ENCODE measurements around the gene APBB2.

The APBB2 gene

DNA sequence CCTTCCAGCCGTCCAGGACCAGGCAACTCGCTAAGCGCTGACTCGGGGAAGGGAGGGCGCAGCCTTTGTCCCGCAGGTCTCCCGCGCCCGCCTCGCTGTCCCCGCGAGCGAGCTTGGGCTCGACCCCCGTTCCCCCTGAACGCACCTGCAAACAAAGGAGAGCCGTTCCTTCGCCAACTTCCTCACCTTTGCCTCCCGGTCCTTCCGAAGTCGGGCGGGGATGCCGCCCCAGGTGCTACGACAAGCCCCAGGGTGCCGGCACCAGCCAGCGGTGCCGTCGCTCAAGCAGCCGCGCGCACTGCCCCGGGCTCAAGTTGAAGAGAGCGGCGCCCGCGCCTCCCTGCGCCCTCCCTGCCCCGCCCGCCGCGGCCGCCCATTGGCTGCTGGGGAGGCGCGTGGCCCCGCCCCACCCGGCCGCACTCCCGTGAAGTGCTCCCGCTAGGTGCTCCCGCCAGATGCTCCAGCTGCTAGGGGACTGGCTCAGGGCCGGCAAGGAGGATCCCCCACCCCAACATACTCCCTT lies 357.4 kb downstream of the APBB2 start:
- DNase-seq (ENCODE audit: low read depth, low spot score): peak; percentile 82

DNA sequence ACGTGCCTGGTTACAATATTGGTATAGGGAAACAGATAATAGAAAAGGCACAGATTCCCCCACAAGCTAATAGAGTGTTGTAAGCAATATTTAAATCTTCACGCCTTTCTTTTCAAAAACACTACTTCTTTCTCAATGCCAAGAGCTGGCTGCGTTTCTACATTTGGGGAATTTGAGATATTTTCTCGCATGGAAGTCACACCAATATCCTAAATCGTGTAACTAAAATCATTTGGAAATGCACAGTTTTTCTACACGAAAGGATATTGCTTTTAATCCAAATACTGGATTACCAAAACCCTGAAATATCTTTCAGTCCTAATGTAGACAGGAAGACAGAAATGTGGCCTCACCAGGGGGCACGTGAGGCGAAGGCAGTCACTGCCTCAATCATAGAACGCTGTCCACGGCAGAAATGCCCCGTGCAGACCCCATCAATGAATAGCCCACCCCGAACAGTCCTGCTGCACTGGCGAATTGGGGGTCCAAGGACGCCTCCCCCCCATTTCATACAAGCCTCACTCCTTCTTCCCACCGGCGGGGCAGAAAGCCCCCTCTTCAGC lies 358.0 kb downstream of the APBB2 start:
- no peak for DNase-seq (ENCODE audit: low read depth, low spot score)

GRCh38 chr4:40850496-40850895 lies 363.8 kb downstream of the APBB2 start:
- DNase-seq (ENCODE audit: low read depth, low spot score): no peak

- DNase-seq (ENCODE audit: low read depth, low spot score): peak; percentile 28
Observed at GRCh38 chr4:40848940-40849339, 365.4 kb downstream of the APBB2 start.

GRCh38 chr4:40848251-40848650 lies 366.1 kb downstream of the APBB2 start:
- no peak for DNase-seq (ENCODE audit: low read depth, low spot score)

- DNase-seq (ENCODE audit: low read depth, low spot score): peak; percentile 29
Observed at GRCh38 chr4:40846532-40846931, 367.8 kb downstream of the APBB2 start.

- peak; percentile 77 for DNase-seq (ENCODE audit: low read depth, low spot score)
Observed at GRCh38 chr4:40845154-40845835, 369.0 kb downstream of the APBB2 start.

GRCh38 chr4:40844261-40844660 lies 370.1 kb downstream of the APBB2 start:
- no peak for DNase-seq (ENCODE audit: low read depth, low spot score)

GRCh38 chr4:40843696-40844095 lies 370.6 kb downstream of the APBB2 start:
- DNase-seq (ENCODE audit: low read depth, low spot score): no peak

DNA sequence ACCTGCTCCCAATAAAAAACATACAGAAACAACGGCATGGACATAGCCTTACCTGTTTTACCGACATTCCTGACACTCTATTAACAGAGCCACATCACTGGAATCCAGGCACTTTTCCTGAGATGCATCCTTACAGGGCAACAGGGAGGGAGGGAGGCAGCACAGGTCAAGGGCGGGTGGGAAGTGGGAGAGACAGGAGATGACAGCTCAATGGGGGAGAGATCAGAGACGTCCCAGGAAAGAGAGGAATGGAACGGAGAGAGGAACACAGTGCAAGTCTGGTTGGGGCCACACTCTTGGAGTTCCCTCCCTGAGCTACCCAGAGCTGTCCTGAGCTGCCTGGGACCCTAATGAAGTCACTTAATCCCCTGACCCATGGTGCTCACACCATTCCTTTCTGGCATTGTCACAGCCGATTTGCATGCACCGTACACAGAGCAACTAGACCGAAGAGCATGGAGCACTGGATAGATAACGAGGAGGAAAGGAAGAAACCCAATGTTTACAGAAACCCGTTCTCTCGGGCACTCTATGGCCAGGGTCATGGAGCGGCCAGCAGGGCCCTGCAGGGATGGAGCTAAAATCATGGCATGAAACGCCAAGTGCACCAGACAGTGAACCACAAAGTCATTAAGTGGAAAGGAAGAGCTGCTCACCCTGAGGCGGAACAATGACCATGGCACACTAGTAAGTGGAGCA lies 371.5 kb downstream of the APBB2 start:
- DNase-seq (ENCODE audit: low read depth, low spot score): peak; percentile 18

GRCh38 chr4:40842318-40842717 lies 372.0 kb downstream of the APBB2 start:
- peak; percentile 68 for DNase-seq (ENCODE audit: low read depth, low spot score)

DNA sequence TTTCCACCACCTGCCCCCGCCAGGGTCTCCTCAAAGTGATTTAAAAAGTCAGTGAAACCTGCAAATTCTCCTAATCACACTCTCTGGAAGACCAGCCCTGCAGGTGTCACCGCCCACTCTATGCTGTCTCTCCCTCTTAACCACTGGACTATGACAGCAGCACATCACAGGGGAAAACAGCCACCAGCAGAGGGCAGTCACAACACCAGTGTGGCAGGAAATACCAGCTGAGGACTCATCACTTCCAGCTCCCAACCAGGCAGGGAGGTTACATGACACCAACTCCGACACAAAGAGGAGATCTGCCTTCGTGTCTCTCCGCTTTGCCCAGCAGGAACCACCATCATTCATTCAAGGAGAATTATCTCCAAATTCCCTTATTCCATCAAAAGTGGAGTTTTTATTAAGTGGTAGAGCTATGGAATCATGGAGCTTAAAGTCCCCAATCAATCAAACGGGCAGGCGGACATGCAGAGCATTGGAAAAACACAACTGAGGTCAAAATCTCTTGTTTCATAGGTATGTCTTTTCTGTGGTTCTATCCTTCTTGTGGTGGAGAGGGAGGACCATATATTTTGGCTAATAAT lies 373.3 kb downstream of the APBB2 start:
- DNase-seq (ENCODE audit: low read depth, low spot score): peak; percentile 76

DNA sequence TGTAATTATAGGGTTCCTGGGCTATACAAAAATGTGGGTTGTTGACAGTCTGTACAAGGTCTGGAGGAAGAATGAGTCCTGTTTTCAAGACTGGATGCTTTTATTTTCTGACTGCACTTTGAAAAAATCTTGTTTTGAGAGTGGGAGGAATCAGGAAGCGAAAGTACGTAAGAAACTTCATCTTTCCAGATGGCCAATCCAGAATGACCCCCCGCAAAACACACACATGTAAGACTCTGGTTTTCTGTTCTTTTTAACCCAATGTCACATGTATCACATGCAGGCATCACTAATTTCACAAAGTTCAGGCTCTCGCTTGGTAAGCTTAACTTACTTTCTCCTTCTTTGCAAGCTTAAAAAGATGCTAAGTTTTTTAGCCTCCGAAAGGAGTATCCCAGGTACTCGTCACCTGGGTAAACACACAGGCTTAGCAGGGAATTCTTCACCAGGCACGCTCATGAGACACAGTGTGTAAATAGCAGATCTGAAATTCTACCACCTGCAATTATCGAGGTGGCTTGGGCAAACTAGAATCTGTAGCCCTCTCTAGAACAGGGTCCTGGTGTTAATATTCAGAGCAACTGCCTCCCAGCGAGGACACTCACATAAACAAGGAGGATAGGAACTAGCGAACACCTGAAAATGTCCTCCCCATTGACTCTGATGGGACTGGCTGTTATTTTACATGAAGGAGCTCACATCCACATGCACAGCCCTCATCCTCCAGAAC lies 373.9 kb downstream of the APBB2 start:
- DNase-seq (ENCODE audit: low read depth, low spot score): no peak

- no peak for DNase-seq (ENCODE audit: low read depth, low spot score)
Observed at GRCh38 chr4:40838742-40839141, 375.6 kb downstream of the APBB2 start.

GRCh38 chr4:40837094-40837870 lies 377.1 kb downstream of the APBB2 start:
- no peak for DNase-seq (ENCODE audit: low read depth, low spot score)

DNA sequence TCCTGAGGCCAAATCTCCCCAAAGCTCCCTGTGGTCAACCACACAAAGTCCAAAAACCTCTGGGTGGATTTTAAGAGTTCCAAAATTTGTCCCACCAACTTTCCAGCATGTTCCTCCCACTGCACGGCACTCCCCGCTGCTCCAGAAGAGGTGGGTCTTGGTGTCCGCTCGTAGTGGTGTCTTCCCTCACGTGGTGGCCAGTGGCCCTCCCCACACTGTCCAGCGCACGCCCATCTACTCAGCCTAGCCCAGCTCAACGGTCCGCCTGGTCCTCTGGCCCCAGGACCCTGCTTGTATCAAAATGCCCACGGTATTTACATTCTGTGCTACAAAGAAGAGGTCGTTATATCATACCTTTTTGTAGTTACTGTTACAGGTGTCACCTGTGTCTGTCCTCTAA lies 381.1 kb downstream of the APBB2 start:
- no peak for DNase-seq (ENCODE audit: low read depth, low spot score)

- DNase-seq (ENCODE audit: low read depth, low spot score): no peak
Observed at GRCh38 chr4:40832175-40832574, 382.2 kb downstream of the APBB2 start.

- DNase-seq (ENCODE audit: low read depth, low spot score): no peak
Observed at GRCh38 chr4:40831146-40831907, 383.0 kb downstream of the APBB2 start.

DNA sequence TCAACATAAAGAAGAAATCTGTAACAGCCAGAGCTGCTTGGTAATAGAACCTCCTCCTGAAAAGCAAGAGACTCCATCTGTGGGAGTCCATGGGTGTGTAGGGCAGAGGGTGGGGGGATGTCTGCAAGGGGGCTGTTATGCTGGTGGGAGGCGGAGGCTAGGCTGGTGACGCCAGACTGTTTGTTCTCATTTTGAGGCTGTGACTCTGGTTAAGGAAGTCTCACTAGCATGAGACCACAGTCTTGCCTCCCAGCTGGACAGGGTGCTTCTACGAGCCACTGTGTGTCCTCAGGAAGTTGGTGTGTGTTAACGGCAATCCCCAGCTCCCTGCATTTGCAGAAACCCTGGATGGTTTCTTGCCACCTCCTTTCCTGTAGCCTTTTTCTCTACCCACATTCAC lies 384.8 kb downstream of the APBB2 start:
- DNase-seq (ENCODE audit: low read depth, low spot score): no peak

GRCh38 chr4:40828661-40829060 lies 385.7 kb downstream of the APBB2 start:
- DNase-seq (ENCODE audit: low read depth, low spot score): no peak
